Stimulated activated CD8-positive, alpha-beta memory T cell treated with anti-CD3 and anti-CD28 coated beads, Interleukin-4, amount 100 ng/mL, for 1 hour (primary cell): ENCODE results near the gene PCDHGB7.
"Not testable (repeated sequence)": the region's sequence is repeated elsewhere in the genome, so short reads cannot be mapped to it uniquely, and the experiment has no call there.

Source experiments
- DNase-seq, 2 donors: peaks; one replicate each; pipeline ENCODE4 v3.0.0-alpha.2; 2020; ENCODE audit warnings: low read depth in 2 of 2, low spot score in 1 of 2

Gene PCDHGB7

GRCh38 chr5:141422742-141423291 lies 5.3 kb downstream of the PCDHGB7 start:
- no peak for DNase-seq

- DNase-seq, result no peak
Measured at GRCh38 chr5:141427783-141428426, 10.4 kb downstream of the PCDHGB7 start.

GRCh38 chr5:141430332-141431113 lies 13.0 kb downstream of the PCDHGB7 start, which contains the start of gene PCDHGA12:
PCDHGA12 (plus strand) TSS chr5:141430507; CDS start chr5:141430760, 253 bp downstream.
- DNase-seq, result no peak

- DNase-seq, result no peak
Measured at GRCh38 chr5:141431286-141431685, 13.8 kb downstream of the PCDHGB7 start.

- DNase-seq, result not testable (repeated sequence)
Measured at GRCh38 chr5:141432308-141432707, 14.8 kb downstream of the PCDHGB7 start.

- DNase-seq, result not testable (repeated sequence)
Measured at GRCh38 chr5:141432726-141433125, 15.2 kb downstream of the PCDHGB7 start.

- DNase-seq, result no peak
Measured at GRCh38 chr5:141434006-141434405, 16.5 kb downstream of the PCDHGB7 start.

- no peak for DNase-seq
Measured at GRCh38 chr5:141437221-141437620, 19.7 kb downstream of the PCDHGB7 start.

- DNase-seq, result no peak
Measured at GRCh38 chr5:141439411-141440141, 22.1 kb downstream of the PCDHGB7 start.

- no peak for DNase-seq
Measured at GRCh38 chr5:141440341-141440740, 22.9 kb downstream of the PCDHGB7 start.

- DNase-seq, result no peak
Measured at GRCh38 chr5:141441571-141442170, 24.2 kb downstream of the PCDHGB7 start.

GRCh38 chr5:141465351-141465750 lies 47.9 kb downstream of the PCDHGB7 start:
- DNase-seq, result no peak
